ENCODE results near the gene STMND1. TPM values are rescaled to one million over a fixed set of nuclear protein-coding genes. Genes with fewer than 3 reads are reported as not detected.

STMND1 gene
- total RNA-seq, 1 experiment from 2014 or later: not detected

GRCh38 chr6:17161076-17161475 lies 59.2 kb downstream of the STMND1 start:
- no TSS peak for BruUV-seq (replicated peaks)
- no peaks in the 10 kb centered on the region for H3K27me3 Mint-ChIP-seq (ENCODE audit: insufficient read depth, unreplicated experiment)
- no peaks in the 10 kb centered on the region for H3K9me3 Mint-ChIP-seq (ENCODE audit: unreplicated experiment)
- DNase-seq (ENCODE audit: unreplicated experiment): no peak
- ChIA-PET POLR2A (interaction anchor here (0.6 kb wide), 1 partner anchor 381 kb away, joined by 4 read pairs; no protein-coding TSS in a partner anchor), CTCF (interaction anchor here (0.6 to 2.0 kb wide), 5 partner anchors 90 to 644 kb away, joined by 3 to 15 read pairs (median 3); no protein-coding TSS in a partner anchor)
- intact Hi-C loops (cut with micrococcal nuclease): no loop called here
- no peaks in the 10 kb centered on the region for H3K36me3 Mint-ChIP-seq (ENCODE audit: insufficient read depth, unreplicated experiment)
- no peak overlapping the region for H3K4me3 Mint-ChIP-seq (ENCODE audit: unreplicated experiment)
- H3K4me1 Mint-ChIP-seq (ENCODE audit: insufficient read depth, unreplicated experiment): no peaks in the 10 kb centered on the region
- no peak for TF ChIP-seq CTCF (IDR thresholded peaks at IDR 0.05; ENCODE audit: unreplicated experiment)
- no peak overlapping the region for H3K27ac Mint-ChIP-seq (ENCODE audit: low read depth, unreplicated experiment)

GRCh38 chr6:17165383-17165782 lies 63.5 kb downstream of the STMND1 start:
- CTCF ChIA-PET: interaction anchor here (0.6 kb wide), 1 partner anchor 279 kb away, joined by 4 read pairs; no protein-coding TSS in a partner anchor
- H3K27ac Mint-ChIP-seq (ENCODE audit: low read depth, unreplicated experiment): no peak overlapping the region

GRCh38 chr6:17167327-17167979 lies 65.6 kb downstream of the STMND1 start:
- H3K27ac Mint-ChIP-seq (ENCODE audit: low read depth, unreplicated experiment): no peak overlapping the region
- no peaks in the 10 kb centered on the region for H3K4me1 Mint-ChIP-seq (ENCODE audit: insufficient read depth, unreplicated experiment)
- H3K4me3 Mint-ChIP-seq (ENCODE audit: unreplicated experiment): no peak overlapping the region
- TF ChIP-seq CTCF (IDR thresholded peaks at IDR 0.05; ENCODE audit: unreplicated experiment): no peak
- POLR2A ChIA-PET: no interaction called here
- H3K36me3 Mint-ChIP-seq (ENCODE audit: insufficient read depth, unreplicated experiment): no peaks in the 10 kb centered on the region
- CTCF ChIA-PET: interaction anchor here (0.6 to 1.0 kb wide), 3 partner anchors 10 to 982 kb away, joined by 3 to 8 read pairs (median 3); no protein-coding TSS in a partner anchor
- peak; percentile 1 for DNase-seq (ENCODE audit: unreplicated experiment)
- H3K9me3 Mint-ChIP-seq (ENCODE audit: unreplicated experiment): no peaks in the 10 kb centered on the region
- no peaks in the 10 kb centered on the region for H3K27me3 Mint-ChIP-seq (ENCODE audit: insufficient read depth, unreplicated experiment)
- intact Hi-C loops (cut with micrococcal nuclease): no loop called here
- no TSS peak for BruUV-seq (replicated peaks)

More at GRCh38 chr6:17165383-17165782, 63.5 kb downstream of the STMND1 start:
- Mint-ChIP-seq H3K4me3 (ENCODE audit: unreplicated experiment) (no peak overlapping the region), H3K36me3 (ENCODE audit: insufficient read depth, unreplicated experiment) (no peaks in the 10 kb centered on the region), H3K4me1 (ENCODE audit: insufficient read depth, unreplicated experiment) (no peaks in the 10 kb centered on the region), H3K27me3 (ENCODE audit: insufficient read depth, unreplicated experiment) (no peaks in the 10 kb centered on the region), H3K9me3 (ENCODE audit: unreplicated experiment) (no peaks in the 10 kb centered on the region)
- intact Hi-C loops (cut with micrococcal nuclease): no loop called here
- no peak for DNase-seq (ENCODE audit: unreplicated experiment)
- no TSS peak for BruUV-seq (replicated peaks)
- TF ChIP-seq CTCF (IDR thresholded peaks at IDR 0.05; ENCODE audit: unreplicated experiment): no peak
- POLR2A ChIA-PET: no interaction called here

GRCh38 chr6:17169291-17169690 lies 67.4 kb downstream of the STMND1 start:
- CTCF ChIA-PET: interaction anchor here (0.6 to 1.4 kb wide), 7 partner anchors 29 to 634 kb away, joined by 3 to 5 read pairs (median 3); no protein-coding TSS in a partner anchor
- POLR2A ChIA-PET: interaction anchor here (0.6 to 1.3 kb wide), 4 partner anchors 15 to 463 kb away, joined by 3 to 5 read pairs (median 3); partner anchors contain the start of gene FAM8A1
- intact Hi-C loops (cut with micrococcal nuclease): no loop called here

More at GRCh38 chr6:17169291-17169690, 67.4 kb downstream of the STMND1 start:
- no peaks in the 10 kb centered on the region for H3K27me3 Mint-ChIP-seq (ENCODE audit: insufficient read depth, unreplicated experiment)
- BruUV-seq (replicated peaks): no TSS peak
- H3K4me1 Mint-ChIP-seq (ENCODE audit: insufficient read depth, unreplicated experiment): no peaks in the 10 kb centered on the region
- H3K36me3 Mint-ChIP-seq (ENCODE audit: insufficient read depth, unreplicated experiment): no peaks in the 10 kb centered on the region
- H3K9me3 Mint-ChIP-seq (ENCODE audit: unreplicated experiment): no peaks in the 10 kb centered on the region
- no peak overlapping the region for H3K27ac Mint-ChIP-seq (ENCODE audit: low read depth, unreplicated experiment)
- no peak for TF ChIP-seq CTCF (IDR thresholded peaks at IDR 0.05; ENCODE audit: unreplicated experiment)
- DNase-seq (ENCODE audit: unreplicated experiment): no peak
- H3K4me3 Mint-ChIP-seq (ENCODE audit: unreplicated experiment): no peak overlapping the region

All from MCF 10A (cell line).